T-helper 2 cell treated with Interferon-gamma antibody and Interleukin-4, amounts not matched to agents 5 μg/mL and 100 μg/mL, for 36 hours (primary cell): ENCODE data around the gene FOXJ3.
"Not testable (repeated sequence)": the region's sequence is repeated elsewhere in the genome, so short reads cannot be mapped to it uniquely, and the experiment has no call there.

Experiments used
- DNase-seq: peaks from one replicate; pipeline ENCODE4 v3.0.0; 2021; ENCODE audit warnings: low spot score
- H3K27ac Mint-ChIP-seq: one replicate; pipeline ENCODE4 v1.8.0; 2021; ENCODE audit warnings: mild to moderate bottlenecking, mixed read lengths
- H3K27me3 Mint-ChIP-seq: one replicate; pipeline ENCODE4 v1.8.0; 2021; ENCODE audit warnings: low read depth, mixed read lengths
- H3K36me3 Mint-ChIP-seq: one replicate; pipeline ENCODE4 v1.8.0; 2021; ENCODE audit warnings: low read depth, mixed read lengths
- H3K4me1 Mint-ChIP-seq: one replicate; pipeline ENCODE4 v1.8.0; 2021; ENCODE audit warnings: low read depth, mixed read lengths
- H3K4me3 Mint-ChIP-seq: one replicate; pipeline ENCODE4 v1.8.0; 2022; ENCODE audit warnings: mild to moderate bottlenecking, moderate library complexity, mixed read lengths
- H3K9me3 Mint-ChIP-seq: one replicate; pipeline ENCODE4 v1.8.0; 2021; ENCODE audit warnings: mixed read lengths

FOXJ3 gene

GRCh38 chr1:42228938-42229337 lies 106.1 kb downstream of the FOXJ3 start:
- peaks cover 2% of the 10 kb centered on the region for H3K9me3 Mint-ChIP-seq
- H3K27ac Mint-ChIP-seq: no peak overlapping the region
- no peaks in the 10 kb centered on the region for H3K27me3 Mint-ChIP-seq
- no peak overlapping the region for H3K4me3 Mint-ChIP-seq
- no peaks in the 10 kb centered on the region for H3K4me1 Mint-ChIP-seq
- peaks cover 5% of the 10 kb centered on the region for H3K36me3 Mint-ChIP-seq
- no peak for DNase-seq

GRCh38 chr1:42223036-42223435 lies 112.0 kb downstream of the FOXJ3 start:
- peaks cover 10% of the 10 kb centered on the region for H3K4me1 Mint-ChIP-seq
- no peak for DNase-seq
- peaks cover 8% of the 10 kb centered on the region for H3K9me3 Mint-ChIP-seq
- H3K27ac Mint-ChIP-seq: no peak overlapping the region
- no peak overlapping the region for H3K4me3 Mint-ChIP-seq
- peaks cover 16% of the 10 kb centered on the region for H3K36me3 Mint-ChIP-seq
- H3K27me3 Mint-ChIP-seq: no peaks in the 10 kb centered on the region

- Mint-ChIP-seq H3K27me3 (no peaks in the 10 kb centered on the region), H3K27ac (no peak overlapping the region), H3K36me3 (peaks cover 18% of the 10 kb centered on the region), H3K4me1 (peaks cover 10% of the 10 kb centered on the region), H3K4me3 (no peak overlapping the region), H3K9me3 (peaks cover 8% of the 10 kb centered on the region)
- no peak for DNase-seq
These were observed 113.0 kb downstream of the FOXJ3 start for GRCh38 chr1:42221952-42222606.

DNA sequence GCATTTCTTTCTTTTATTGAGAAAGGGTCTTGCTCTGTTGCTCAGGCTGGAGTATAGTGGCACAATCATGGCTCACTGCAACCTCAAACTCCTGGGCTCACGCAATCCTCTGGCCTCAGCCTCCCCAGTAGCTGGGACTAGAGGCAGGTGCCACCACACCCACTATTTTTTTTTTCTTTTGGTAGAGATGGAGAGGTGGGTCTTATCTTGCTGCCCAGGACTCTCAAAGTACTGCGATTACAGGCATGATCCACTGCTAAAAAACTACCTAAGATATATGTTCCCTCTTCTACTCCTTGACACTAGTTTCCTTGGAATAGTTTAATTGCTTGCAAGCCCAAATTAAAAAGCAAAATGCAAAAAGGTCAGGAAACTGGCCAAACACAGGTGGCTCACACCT lies 113.6 kb downstream of the FOXJ3 start:
- DNase-seq: no peak
- Mint-ChIP-seq H3K9me3 (peaks cover 8% of the 10 kb centered on the region), H3K27ac (no peak overlapping the region), H3K4me1 (peaks cover 10% of the 10 kb centered on the region), H3K36me3 (peaks cover 15% of the 10 kb centered on the region), H3K4me3 (no peak overlapping the region), H3K27me3 (no peaks in the 10 kb centered on the region)

- Mint-ChIP-seq H3K4me1 (peaks cover 10% of the 10 kb centered on the region), H3K36me3 (peaks cover 18% of the 10 kb centered on the region), H3K27me3 (no peaks in the 10 kb centered on the region)
These were observed 115.4 kb downstream of the FOXJ3 start for GRCh38 chr1:42219627-42220026.

GRCh38 chr1:42214447-42214871 lies 120.6 kb downstream of the FOXJ3 start:
- Mint-ChIP-seq H3K9me3 (peaks cover 32% of the 10 kb centered on the region), H3K27me3 (no peaks in the 10 kb centered on the region), H3K4me3 (no peak overlapping the region), H3K36me3 (peaks cover 40% of the 10 kb centered on the region), H3K4me1 (peaks cover 1% of the 10 kb centered on the region), H3K27ac (no peak overlapping the region)
- DNase-seq: no peak

More at GRCh38 chr1:42219627-42220026, 115.4 kb downstream of the FOXJ3 start:
- Mint-ChIP-seq H3K4me3 (no peak overlapping the region), H3K27ac (no peak overlapping the region), H3K9me3 (peaks cover 15% of the 10 kb centered on the region)
- DNase-seq: no peak

- Mint-ChIP-seq H3K9me3 (peaks cover 51% of the 10 kb centered on the region), H3K36me3 (peaks cover 52% of the 10 kb centered on the region), H3K27ac (no peak overlapping the region), H3K27me3 (no peaks in the 10 kb centered on the region), H3K4me1 (no peaks in the 10 kb centered on the region), H3K4me3 (no peak overlapping the region)
- no peak for DNase-seq
These were observed 123.8 kb downstream of the FOXJ3 start for GRCh38 chr1:42211224-42211623.

- Mint-ChIP-seq H3K4me3 (no peak overlapping the region), H3K36me3 (peaks cover 55% of the 10 kb centered on the region), H3K9me3 (peaks cover 51% of the 10 kb centered on the region), H3K27me3 (no peaks in the 10 kb centered on the region), H3K27ac (no peak overlapping the region), H3K4me1 (peaks cover 2% of the 10 kb centered on the region)
- DNase-seq: no peak
These were observed 124.5 kb downstream of the FOXJ3 start for GRCh38 chr1:42210421-42211133.

DNA sequence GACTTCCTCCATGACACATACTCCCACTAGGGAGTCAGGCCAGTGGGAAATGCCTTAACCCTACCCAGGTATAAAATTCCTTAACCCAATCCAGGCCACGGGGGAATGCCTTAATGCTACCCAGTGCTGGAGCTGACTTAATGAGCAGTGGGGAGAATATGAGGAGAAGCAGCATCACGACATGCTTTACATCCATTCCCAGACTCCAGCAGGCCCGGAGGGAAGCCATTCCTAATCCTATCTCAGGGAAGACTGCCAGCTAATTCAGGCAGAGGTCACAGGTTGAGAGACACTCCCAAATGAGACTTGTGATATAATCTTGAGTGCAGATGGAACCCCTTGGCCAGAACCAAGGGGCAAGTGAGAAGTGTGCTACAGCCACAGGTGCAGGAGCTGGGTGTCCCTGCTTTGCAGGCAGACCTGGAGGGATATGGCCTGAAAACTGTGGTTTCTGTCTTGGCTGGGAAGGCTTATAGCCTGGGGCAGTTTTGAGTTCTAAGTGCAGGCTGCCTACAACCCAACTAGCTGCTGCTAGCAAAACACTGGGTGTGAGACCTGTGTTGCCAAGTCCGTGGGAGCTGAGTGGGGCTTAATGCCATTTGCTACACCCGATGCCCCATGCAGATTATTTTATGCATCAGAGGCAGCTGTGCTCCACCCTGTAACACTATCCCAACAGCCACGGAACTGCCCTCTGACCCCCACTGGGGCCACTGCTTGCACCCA lies 125.3 kb downstream of the FOXJ3 start:
- Mint-ChIP-seq H3K27ac (no peak overlapping the region), H3K9me3 (peaks cover 44% of the 10 kb centered on the region), H3K27me3 (no peaks in the 10 kb centered on the region), H3K4me3 (no peak overlapping the region), H3K4me1 (peaks cover 2% of the 10 kb centered on the region), H3K36me3 (peaks cover 54% of the 10 kb centered on the region)
- DNase-seq: no peak

- Mint-ChIP-seq H3K36me3 (peaks cover 54% of the 10 kb centered on the region), H3K9me3 (peaks cover 44% of the 10 kb centered on the region)
- H3K27ac Mint-ChIP-seq, H3K4me3 Mint-ChIP-seq, H3K4me1 Mint-ChIP-seq, DNase-seq, H3K27me3 Mint-ChIP-seq: not testable (repeated sequence)
These were observed 128.1 kb downstream of the FOXJ3 start for GRCh38 chr1:42206930-42207329.

- H3K36me3 Mint-ChIP-seq: peaks cover 57% of the 10 kb centered on the region
- H3K27ac Mint-ChIP-seq: no peak overlapping the region
- peaks cover 41% of the 10 kb centered on the region for H3K9me3 Mint-ChIP-seq
- H3K4me1 Mint-ChIP-seq: peaks cover 2% of the 10 kb centered on the region
- no peak for DNase-seq
- H3K27me3 Mint-ChIP-seq: no peaks in the 10 kb centered on the region
- no peak overlapping the region for H3K4me3 Mint-ChIP-seq
These were observed 128.9 kb downstream of the FOXJ3 start for GRCh38 chr1:42206164-42206563.

DNA sequence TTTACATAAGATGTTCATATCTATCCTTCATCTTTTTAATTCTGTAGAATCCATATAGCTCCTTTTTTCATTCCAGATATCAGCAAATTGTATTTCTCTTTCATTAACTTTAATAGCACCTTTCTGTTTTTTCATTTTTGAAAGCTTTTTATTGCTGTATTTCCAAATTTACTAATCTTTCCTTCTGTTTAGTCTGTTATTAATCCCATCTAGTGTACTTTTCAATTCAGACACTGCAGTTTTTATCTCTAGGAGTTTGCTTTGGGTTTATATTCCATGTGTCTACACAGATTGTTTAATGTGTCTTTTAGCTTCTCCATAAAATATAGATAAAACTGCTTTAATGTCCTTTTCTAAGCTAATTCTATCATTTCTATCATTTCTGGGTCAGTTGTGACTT lies 133.0 kb downstream of the FOXJ3 start:
- no peak for DNase-seq
- Mint-ChIP-seq H3K9me3 (peaks cover 26% of the 10 kb centered on the region), H3K4me3 (no peak overlapping the region), H3K27ac (no peak overlapping the region), H3K27me3 (no peaks in the 10 kb centered on the region), H3K36me3 (peaks cover 57% of the 10 kb centered on the region), H3K4me1 (peaks cover 2% of the 10 kb centered on the region)

GRCh38 chr1:42198251-42198650 lies 136.8 kb downstream of the FOXJ3 start:
- Mint-ChIP-seq H3K9me3 (peaks cover 13% of the 10 kb centered on the region), H3K36me3 (peaks cover 41% of the 10 kb centered on the region), H3K27me3 (no peaks in the 10 kb centered on the region), H3K27ac (no peak overlapping the region), H3K4me3 (no peak overlapping the region), H3K4me1 (no peaks in the 10 kb centered on the region)
- DNase-seq: no peak

- Mint-ChIP-seq H3K4me3 (no peak overlapping the region), H3K36me3 (peaks cover 28% of the 10 kb centered on the region), H3K27me3 (no peaks in the 10 kb centered on the region), H3K9me3 (no peaks in the 10 kb centered on the region), H3K27ac (no peak overlapping the region), H3K4me1 (no peaks in the 10 kb centered on the region)
- no peak for DNase-seq
These were observed 139.2 kb downstream of the FOXJ3 start for GRCh38 chr1:42195841-42196240.
